Mucosa of stomach (tissue), 1 donor: ENCODE results near the gene NRL.
A peak's percentile ranks its signal among the peaks of the same experiment; 100 is the strongest.
"Not testable (repeated sequence)": the region's sequence is repeated elsewhere in the genome, so short reads cannot be mapped to it uniquely, and the experiment has no call there.

ENCODE experiments used
- H3K27me3 ChIP-seq: one replicate; pipeline ENCODE4 v1.7.0; 2013; ENCODE audit warnings: mild to moderate bottlenecking, low read length; ENCODE audit not compliant: control insufficient read depth, insufficient read depth
- H3K36me3 ChIP-seq: one replicate; pipeline ENCODE4 v1.7.0; 2013; ENCODE audit warnings: low read length; ENCODE audit not compliant: control insufficient read depth, insufficient read depth
- H3K4me1 ChIP-seq: one replicate; pipeline ENCODE4 v1.7.0; 2013; ENCODE audit warnings: mild to moderate bottlenecking, low read length; ENCODE audit not compliant: control insufficient read depth, insufficient read depth
- H3K4me3 ChIP-seq: one replicate; pipeline ENCODE4 v1.7.0; 2013; ENCODE audit warnings: low read length
- H3K9ac ChIP-seq: one replicate; pipeline ENCODE4 v1.7.0; 2013; ENCODE audit warnings: mild to moderate bottlenecking, low read length, moderate library complexity
- H3K9me3 ChIP-seq: one replicate; pipeline ENCODE4 v1.7.0; 2013; ENCODE audit warnings: mild to moderate bottlenecking, low read length, moderate library complexity; ENCODE audit not compliant: control insufficient read depth
- donor health status: Pancreatic carcinoma.

Gene NRL

GRCh38 chr14:24037658-24038037 is 77.1 kb downstream of the NRL start:
- peaks cover 11% of the 10 kb centered on the region for H3K4me1 ChIP-seq
- no peaks in the 10 kb centered on the region for H3K36me3 ChIP-seq
- H3K9ac ChIP-seq, result no peak overlapping the region
- no peaks in the 10 kb centered on the region for H3K27me3 ChIP-seq
- H3K4me3 ChIP-seq, result no peak overlapping the region
- H3K9me3 ChIP-seq, result no peaks in the 10 kb centered on the region

GRCh38 chr14:24036963-24037657 is 77.6 kb downstream of the NRL start:
- H3K4me1 ChIP-seq, H3K36me3 ChIP-seq, H3K9me3 ChIP-seq, H3K27me3 ChIP-seq: not testable (repeated sequence)
- Histone ChIP-seq H3K4me3 (peak overlapping the region; percentile 79), H3K9ac (peak overlapping the region; percentile 90)

GRCh38 chr14:24036169-24036962 is 78.4 kb downstream of the NRL start:
- Histone ChIP-seq H3K9ac (peak overlapping the region; percentile 90), H3K27me3 (no peaks in the 10 kb centered on the region), H3K4me3 (peak overlapping the region; percentile 79), H3K9me3 (no peaks in the 10 kb centered on the region), H3K36me3 (no peaks in the 10 kb centered on the region), H3K4me1 (peaks cover 7% of the 10 kb centered on the region)

GRCh38 chr14:24035769-24036168 is 79.0 kb downstream of the NRL start:
- H3K9ac ChIP-seq, result peak overlapping the region; percentile 34
- not testable (repeated sequence) for H3K9me3 ChIP-seq, H3K36me3 ChIP-seq, H3K4me3 ChIP-seq, H3K4me1 ChIP-seq, H3K27me3 ChIP-seq

GRCh38 chr14:24032727-24033418 is 81.9 kb downstream of the NRL start:
- no peaks in the 10 kb centered on the region for H3K27me3 ChIP-seq
- no peak overlapping the region for H3K4me3 ChIP-seq
- H3K4me1 ChIP-seq, result peaks cover 6% of the 10 kb centered on the region
- H3K9ac ChIP-seq, result no peak overlapping the region
- H3K36me3 ChIP-seq, result no peaks in the 10 kb centered on the region
- H3K9me3 ChIP-seq, result no peaks in the 10 kb centered on the region

GRCh38 chr14:24031331-24031730 is 83.4 kb downstream of the NRL start:
- not testable (repeated sequence) for H3K9ac ChIP-seq, H3K36me3 ChIP-seq, H3K4me1 ChIP-seq, H3K27me3 ChIP-seq, H3K9me3 ChIP-seq, H3K4me3 ChIP-seq

- not testable (repeated sequence) for H3K36me3 ChIP-seq, H3K9ac ChIP-seq, H3K4me1 ChIP-seq, H3K9me3 ChIP-seq, H3K27me3 ChIP-seq, H3K4me3 ChIP-seq
Measured at GRCh38 chr14:24029687-24030086, 85.1 kb downstream of the NRL start.
